AG09309 (cell line): ENCODE data around the gene PODXL.

Experiments used
- DNase-seq: peaks from one replicate; pipeline ENCODE4 v3.0.0-alpha.2; 2010; ENCODE audit warnings: low read depth
- H3K4me3 ChIP-seq: 2 replicates; pipeline ENCODE4 v1.5.1; 2011; ENCODE audit warnings: mild to moderate bottlenecking, low read depth, low read length, moderate library complexity; ENCODE audit not compliant: control insufficient read depth
- TF ChIP-seq, protein P1 (sequence below): IDR thresholded peaks from 2 replicates; pipeline ENCODE4 v1.5.1; 2011; ENCODE audit warnings: mild to moderate bottlenecking, low read depth, low read length, inconsistent platforms; ENCODE audit not compliant: insufficient read depth, control insufficient read depth; ENCODE audit errors: missing control alignments

Gene PODXL

DNA sequence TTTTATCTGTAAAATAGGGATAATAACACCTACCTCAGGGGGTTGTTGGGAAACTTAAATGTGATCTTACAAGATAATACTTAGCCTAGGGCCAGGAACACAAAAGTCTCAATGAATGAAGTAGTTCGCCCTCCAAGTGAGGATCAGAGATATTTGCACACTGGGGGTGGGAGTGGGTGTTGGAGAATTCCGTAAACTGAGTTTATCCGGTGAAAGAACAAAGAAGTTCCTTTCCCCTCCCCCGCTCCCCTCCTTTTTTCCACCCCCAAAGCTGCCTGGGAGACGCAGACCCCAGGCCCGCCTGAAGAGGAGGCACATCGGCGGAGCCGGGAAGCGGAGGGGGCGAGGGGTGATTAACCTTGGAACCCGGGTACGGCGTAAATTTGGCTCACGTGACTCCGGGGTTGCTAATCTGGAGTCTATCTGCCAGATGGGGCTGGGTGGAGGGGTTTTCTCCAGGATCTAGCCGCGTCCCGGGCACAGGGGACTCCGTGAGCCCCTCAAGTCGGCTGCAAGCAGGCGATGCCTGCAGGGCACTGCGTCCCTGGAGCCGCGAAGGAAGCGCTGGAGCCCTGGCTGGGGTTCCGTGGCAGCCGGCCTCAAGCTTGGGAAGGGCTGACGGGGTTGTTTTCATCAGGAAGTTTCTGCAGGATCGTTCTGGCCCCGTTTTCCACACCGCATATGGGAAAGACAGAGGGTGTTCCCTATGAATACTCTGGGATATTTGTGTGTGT, 1.4 kb upstream of the PODXL start:
- peak overlapping the region; percentile 52 for H3K4me3 ChIP-seq
- TF ChIP-seq, protein P1, sequence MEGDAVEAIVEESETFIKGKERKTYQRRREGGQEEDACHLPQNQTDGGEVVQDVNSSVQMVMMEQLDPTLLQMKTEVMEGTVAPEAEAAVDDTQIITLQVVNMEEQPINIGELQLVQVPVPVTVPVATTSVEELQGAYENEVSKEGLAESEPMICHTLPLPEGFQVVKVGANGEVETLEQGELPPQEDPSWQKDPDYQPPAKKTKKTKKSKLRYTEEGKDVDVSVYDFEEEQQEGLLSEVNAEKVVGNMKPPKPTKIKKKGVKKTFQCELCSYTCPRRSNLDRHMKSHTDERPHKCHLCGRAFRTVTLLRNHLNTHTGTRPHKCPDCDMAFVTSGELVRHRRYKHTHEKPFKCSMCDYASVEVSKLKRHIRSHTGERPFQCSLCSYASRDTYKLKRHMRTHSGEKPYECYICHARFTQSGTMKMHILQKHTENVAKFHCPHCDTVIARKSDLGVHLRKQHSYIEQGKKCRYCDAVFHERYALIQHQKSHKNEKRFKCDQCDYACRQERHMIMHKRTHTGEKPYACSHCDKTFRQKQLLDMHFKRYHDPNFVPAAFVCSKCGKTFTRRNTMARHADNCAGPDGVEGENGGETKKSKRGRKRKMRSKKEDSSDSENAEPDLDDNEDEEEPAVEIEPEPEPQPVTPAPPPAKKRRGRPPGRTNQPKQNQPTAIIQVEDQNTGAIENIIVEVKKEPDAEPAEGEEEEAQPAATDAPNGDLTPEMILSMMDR = no peak
- DNase-seq = no peak

DNA sequence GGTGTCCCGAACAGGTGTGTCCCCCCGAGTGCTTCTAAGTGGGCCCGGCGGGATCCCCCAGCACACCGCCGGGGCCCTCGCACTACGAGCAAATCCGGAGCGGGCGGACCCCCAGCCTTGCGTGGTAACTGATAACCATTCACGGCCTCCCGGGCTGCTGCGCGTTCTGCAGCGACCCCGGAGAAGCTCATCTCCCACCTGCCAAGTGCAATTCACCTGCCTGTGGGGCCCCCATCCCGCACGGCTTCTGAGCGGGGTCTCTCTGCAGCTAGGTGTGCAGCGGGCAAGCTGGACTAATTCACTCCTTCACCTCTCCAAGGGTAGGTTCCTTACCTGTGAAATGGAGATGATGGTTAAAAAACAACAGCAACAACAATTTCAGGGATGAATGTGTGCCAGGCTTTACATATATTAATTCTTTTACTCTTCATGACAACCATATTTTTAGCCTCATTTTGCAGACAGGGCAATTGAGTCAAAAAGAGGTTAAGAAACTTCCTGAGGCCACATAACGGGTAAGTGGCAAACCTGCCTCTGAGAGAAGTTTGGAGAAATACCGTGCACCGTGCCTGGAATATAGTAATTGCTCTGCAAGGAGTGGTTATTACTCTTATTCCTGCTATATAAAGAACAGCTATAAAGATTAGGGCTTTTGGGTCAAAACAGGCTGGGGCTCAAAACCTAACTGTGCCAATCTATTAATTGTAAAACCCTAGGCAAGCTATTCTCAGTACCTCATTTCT, 652 bp upstream of the PODXL start:
- peak overlapping the region; percentile 54 for H3K4me3 ChIP-seq
- DNase-seq = no peak
- TF ChIP-seq, protein P1 = no peak

DNA sequence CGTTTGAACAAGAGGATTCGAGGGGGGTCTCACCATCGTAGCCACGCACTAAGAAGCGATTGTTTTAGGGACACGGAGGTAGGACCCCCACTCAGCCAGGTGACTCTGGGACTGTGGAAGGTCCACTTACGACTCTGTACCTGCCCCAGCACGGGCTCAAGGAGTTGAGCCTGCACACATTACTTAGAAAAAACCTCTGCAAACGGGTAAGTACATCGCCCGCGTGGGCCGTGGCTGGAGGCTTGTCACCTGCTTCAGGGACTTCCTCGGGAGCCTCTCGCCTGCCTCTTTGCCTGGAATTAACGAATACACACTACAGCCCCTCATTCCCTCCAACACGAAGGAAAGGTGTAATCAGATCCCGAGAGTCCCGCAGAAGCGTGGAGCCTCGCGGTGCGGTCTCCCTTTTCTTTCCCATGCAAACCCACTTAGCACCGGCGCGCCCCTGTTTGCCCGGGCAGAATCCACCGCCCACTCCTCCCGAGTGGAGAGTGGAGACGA, 826 bp downstream of the PODXL start:
- TF ChIP-seq, protein P1 = no peak
- peak overlapping the region; percentile 52 for H3K4me3 ChIP-seq
- DNase-seq = no peak

DNA sequence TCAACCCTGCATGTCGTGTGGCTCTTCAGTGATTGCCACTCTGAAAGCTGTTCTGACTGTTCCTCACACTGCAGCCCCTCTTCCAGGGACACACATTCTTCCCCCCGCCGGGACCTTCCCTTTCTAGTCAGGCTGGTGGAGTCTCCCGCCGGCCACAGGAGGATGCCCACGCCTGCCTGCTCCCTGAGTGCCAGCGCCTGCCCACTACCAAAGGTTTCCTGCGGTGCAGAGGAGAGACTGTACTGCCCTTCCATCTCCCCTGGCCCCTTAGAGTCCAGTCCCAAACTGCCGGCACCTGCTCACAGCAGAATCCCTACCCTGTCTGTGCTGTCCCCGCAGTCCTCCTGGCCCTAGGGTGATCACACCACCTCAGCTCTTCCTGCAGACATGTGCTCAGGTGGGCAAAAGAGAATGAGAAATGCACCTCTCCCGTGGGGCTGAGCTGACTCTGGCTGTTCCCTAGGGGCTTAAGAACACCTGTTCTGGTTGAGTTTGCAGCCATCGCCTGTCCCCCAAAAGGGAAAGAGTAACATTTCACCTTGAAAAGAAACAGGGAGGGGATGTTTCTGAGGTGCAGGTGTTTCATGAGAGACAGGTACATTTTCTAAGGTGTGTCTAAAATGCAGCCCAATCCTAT, 1.4 kb downstream of the PODXL start:
- no peak for DNase-seq
- H3K4me3 ChIP-seq = peak overlapping the region; percentile 52
- TF ChIP-seq, protein P1 = no peak

DNA sequence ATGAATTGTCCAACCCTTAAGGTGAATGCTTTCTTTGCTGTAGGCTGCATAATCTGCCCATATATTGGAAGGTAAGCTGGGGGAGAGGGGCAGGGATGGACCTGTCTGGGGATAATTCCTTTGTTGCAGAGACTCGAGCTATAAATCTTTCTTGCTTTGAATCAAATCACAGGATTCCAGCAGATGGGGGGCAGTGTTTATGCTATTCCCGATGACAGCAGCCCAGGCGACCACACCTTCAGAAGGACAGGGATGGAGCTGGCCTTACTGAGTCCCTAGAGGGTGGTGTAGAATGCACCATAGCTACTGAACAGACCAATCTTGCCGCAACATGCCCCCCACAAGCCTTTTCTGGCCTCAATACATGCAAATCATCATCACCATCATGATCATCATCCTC, 2.5 kb downstream of the PODXL start:
- no peak for DNase-seq
- TF ChIP-seq, protein P1 = no peak
- no peak overlapping the region for H3K4me3 ChIP-seq

DNA sequence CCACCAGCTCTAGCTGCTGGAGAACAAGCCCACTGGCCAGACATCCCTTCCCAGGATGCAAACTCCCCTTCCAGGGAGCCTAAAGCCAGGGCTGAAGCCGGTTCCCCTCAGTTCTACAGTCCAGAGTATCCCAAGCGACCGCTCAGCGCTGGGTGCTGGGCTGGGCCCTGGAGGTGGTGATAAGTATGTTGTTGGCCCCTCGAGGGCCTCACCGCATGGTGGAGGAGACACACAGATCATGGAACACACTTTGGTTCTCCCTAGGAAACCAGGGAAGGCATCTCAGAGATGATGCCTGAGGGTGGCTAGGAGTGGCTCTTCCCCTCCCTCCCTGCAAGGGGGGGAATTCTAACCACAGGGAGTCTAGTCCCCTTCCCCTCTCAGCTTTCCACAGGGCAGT, 4.4 kb downstream of the PODXL start:
- TF ChIP-seq, protein P1 = no peak
- DNase-seq = no peak
- H3K4me3 ChIP-seq = no peak overlapping the region
